Activated CD4-positive, alpha-beta T cell treated with anti-CD3 and anti-CD28 coated beads, Interleukin-2, amount 50 U/mL, for 48 hours (primary cell): Measurements from ENCODE around the gene CFHR2.

Experiments
- DNase-seq, 2 experiments: peaks; one replicate each; pipeline ENCODE4 v3.0.0-alpha.2; 2020

CFHR2 gene

DNA sequence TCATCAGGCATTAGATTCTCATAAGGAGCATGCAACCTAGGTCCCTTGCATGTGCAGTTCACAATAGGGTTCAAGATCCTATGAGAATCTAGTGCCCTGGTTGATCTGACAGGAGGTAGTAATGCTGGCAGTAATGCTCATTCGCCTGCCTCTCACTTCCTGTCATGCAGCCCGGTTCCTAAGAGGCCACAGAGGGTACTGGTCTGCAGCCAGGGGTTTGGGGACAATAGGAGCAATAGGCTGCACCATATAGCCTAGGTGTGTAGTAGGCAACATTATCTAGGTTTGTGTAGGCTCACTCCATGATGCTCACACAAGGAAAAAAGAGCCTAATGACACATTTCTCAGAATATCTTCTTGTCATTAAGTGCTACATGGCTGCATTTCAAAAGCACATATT lies 59.6 kb downstream of the CFHR2 start:
- no peak for DNase-seq

DNA sequence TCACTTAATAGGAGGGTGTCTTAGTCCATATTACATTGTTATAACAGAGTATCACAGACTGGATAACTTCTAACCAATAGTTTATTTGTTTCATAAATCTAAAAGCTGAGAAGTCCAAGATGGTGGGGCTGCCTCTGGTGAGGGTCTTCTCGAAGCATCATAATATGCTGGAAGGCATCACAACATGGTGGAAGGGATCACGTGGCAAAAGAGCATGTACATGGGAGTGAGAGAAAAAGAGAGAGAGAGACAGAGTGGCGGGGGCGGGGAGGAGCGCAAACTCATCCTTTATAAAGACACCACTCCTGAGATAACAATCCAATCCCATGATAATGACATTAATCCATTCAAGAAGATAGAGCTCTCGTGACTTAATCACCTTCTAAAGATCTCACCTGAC lies 65.3 kb downstream of the CFHR2 start:
- DNase-seq, result no peak
